Lower leg skin (tissue), 4 donors: ENCODE measurements around the gene BLZF1. TPM values are rescaled to one million over a fixed set of nuclear protein-coding genes. Genes with fewer than 3 reads are reported as not detected.
"Not testable (repeated sequence)": the region's sequence is repeated elsewhere in the genome, so short reads cannot be mapped to it uniquely, and the experiment has no call there.

Experiments
- DNase-seq, 2 donors: peaks; one replicate each; pipeline ENCODE4 v3.0.0-alpha.2; 2019; ENCODE audit warnings: low spot score in 2 of 2
- H3K4me3 ChIP-seq: fragments of 200-600 bp; sonication (generic); 2 replicates; pipeline ENCODE4 v1.5.1; 2017; ENCODE audit warnings: mild to moderate bottlenecking, low read depth; ENCODE audit not compliant: poor library complexity, severe bottlenecking
- POLR2A ChIP-seq, 2 donors: fragments of 450-650 bp; IDR thresholded peaks; one replicate each; pipeline ENCODE4 v1.6.1; 2016 to 2017; ENCODE audit warnings: antibody characterized with exemption in 2 of 2, mild to moderate bottlenecking in 1 of 2, moderate library complexity in 1 of 2
- WGBS, 2 donors: methylation state at CpG; one replicate each; pipeline ENCODE4 v1.1.5; 2018; 5-methylcytosine and 5-hydroxymethylcytosine counted together
- intact Hi-C: fragments of 100-400 bp; cut with DNase I; formaldehyde crosslinking; loops from one replicate; pipeline ENCODE4 v1.15.0; 2023; ENCODE audit warnings: low total_unique reads
- total RNA-seq, 4 donors: library from RNA; depleted of rRNA; stranded (reverse); fragments of >200 nt; gene quantifications; one replicate each; pipeline ENCODE4 v1.1.0, GENCODE V29; 2016
- TF ChIP-seq, protein P1 (sequence below), 3 donors: fragments of 450-650 bp; IDR thresholded peaks; one replicate each; pipeline ENCODE4 v1.5.1; 2016; ENCODE audit warnings: antibody characterized with exemption in 3 of 3, mild to moderate bottlenecking in 3 of 3, moderate library complexity in 2 of 3

Gene BLZF1
- total RNA-seq, 4 donors from 2014 or later = 20.4 to 23.8 (median 21.3) TPM

DNA sequence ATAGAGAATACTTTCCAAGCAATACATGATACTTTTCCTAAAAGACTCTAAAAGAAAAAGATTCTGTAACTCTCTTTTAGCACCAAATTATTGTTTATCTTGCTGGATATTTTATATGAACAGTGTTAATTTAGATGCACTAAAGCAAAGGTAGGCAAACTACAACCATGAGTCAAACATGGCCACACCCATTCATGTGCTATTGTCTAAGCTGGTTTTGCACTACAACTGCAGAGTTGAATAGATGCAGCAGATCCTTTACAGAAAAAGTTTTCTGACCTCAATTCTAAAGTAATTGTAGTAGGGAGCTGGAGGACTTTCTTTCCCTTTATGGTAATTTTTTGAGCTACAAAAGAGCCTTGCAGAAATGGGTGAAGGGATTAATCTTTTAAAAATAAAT is 19.4 kb downstream of the BLZF1 start:
- no peak overlapping the region for H3K4me3 ChIP-seq
- DNase-seq = no peak
- TF ChIP-seq, protein P1, sequence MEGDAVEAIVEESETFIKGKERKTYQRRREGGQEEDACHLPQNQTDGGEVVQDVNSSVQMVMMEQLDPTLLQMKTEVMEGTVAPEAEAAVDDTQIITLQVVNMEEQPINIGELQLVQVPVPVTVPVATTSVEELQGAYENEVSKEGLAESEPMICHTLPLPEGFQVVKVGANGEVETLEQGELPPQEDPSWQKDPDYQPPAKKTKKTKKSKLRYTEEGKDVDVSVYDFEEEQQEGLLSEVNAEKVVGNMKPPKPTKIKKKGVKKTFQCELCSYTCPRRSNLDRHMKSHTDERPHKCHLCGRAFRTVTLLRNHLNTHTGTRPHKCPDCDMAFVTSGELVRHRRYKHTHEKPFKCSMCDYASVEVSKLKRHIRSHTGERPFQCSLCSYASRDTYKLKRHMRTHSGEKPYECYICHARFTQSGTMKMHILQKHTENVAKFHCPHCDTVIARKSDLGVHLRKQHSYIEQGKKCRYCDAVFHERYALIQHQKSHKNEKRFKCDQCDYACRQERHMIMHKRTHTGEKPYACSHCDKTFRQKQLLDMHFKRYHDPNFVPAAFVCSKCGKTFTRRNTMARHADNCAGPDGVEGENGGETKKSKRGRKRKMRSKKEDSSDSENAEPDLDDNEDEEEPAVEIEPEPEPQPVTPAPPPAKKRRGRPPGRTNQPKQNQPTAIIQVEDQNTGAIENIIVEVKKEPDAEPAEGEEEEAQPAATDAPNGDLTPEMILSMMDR (IDR thresholded peaks at IDR 0.05) = no peak
- TF ChIP-seq POLR2A (IDR thresholded peaks at IDR 0.05) = no peak
- intact Hi-C loops = no loop called here

DNA sequence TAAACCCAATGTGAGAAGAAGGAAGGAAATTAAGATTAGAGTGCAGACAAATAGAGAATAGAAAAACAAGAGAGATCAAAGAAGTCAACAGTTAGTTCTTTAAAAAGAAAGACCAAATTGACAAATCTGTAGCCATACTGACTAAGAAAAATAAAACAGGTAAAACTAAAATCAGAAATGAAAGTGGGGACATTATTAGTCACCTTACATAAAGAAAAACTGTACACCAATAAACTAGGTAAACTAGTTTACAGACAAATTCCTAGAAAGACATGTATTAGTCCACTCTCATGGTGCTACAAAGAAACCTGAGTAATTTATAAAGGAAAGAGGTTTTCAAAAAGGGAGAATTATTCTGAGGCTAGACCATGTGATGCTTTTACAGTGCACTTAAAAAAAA is 22.3 kb downstream of the BLZF1 start:
- intact Hi-C loops = no loop called here
- DNase-seq = no peak
- H3K4me3 ChIP-seq = no peak overlapping the region

DNA sequence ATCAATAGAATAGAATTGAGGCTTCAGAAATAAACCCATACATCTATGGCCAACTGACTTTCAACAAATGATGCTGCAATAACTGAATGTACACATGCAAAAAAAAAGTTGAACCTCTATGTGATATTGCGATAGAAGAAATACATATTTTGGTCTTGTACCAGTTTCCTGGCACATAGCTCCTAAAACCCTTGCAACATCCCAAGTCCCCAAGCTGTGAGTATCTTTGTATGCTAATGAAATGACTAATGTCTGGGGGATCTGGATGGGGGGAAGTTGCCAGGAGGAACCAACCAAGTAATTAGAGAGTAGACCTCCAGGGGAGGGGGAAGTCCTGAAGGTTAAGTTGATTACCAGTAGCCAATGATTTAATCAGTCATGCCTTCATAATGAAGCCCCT is 24.4 kb downstream of the BLZF1 start:
- WGBS, 2 donors = 100% methylated on average over 1 of the region's 1 CpG
- no peak for DNase-seq
- intact Hi-C loops = no loop called here
- TF ChIP-seq, protein P1 (IDR thresholded peaks at IDR 0.05) = no peak
- TF ChIP-seq POLR2A (IDR thresholded peaks at IDR 0.05) = no peak
- H3K4me3 ChIP-seq = no peak overlapping the region

More for the DNA sequence above, 22.3 kb downstream of the BLZF1 start:
- TF ChIP-seq, protein P1 (IDR thresholded peaks at IDR 0.05) = no peak
- TF ChIP-seq POLR2A (IDR thresholded peaks at IDR 0.05) = no peak

DNA sequence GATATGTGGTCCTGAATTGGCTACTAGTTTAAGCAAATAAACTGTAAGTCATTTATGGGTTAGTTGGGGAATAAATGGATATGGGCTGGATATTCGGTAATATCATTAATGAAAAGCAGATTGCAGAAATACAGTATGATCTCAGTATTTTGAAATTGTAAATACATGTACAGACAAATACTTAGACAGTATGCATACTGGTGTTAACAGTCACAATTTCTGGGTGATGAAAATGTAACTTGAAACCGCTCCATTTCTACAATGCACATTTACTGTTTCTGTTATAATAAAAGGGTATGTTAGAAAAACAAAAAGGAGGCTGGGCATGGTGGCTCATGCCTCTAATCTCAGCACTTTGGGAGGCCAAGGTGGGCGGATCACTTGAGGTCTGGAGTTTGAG is 28.0 kb downstream of the BLZF1 start:
- WGBS, 2 donors = 83 to 88% methylated on average over 3 of the region's 3 CpGs
- H3K4me3 ChIP-seq = no peak overlapping the region
- intact Hi-C loops = no loop called here
- no peak for DNase-seq
- TF ChIP-seq, protein P1 (IDR thresholded peaks at IDR 0.05) = no peak
- TF ChIP-seq POLR2A (IDR thresholded peaks at IDR 0.05) = no peak

DNA sequence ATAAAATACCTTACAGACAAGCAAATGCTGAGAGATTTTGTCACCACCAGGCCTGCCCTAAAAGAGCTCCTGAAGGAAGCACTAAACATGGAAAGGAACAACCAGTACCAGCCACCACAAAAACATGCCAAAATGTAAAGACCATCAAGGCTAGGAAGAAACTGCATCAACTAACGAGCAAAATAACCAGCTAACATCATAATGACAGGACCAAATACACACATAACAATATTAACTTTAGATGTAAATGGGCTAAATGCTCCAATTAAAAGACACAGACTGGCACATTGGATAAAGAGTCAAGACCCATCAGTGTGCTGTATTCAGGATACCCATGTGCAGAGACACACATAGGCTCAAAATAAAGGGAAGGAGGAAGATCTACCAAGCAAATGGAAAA is 34.6 kb downstream of the BLZF1 start:
- intact Hi-C loops = loop anchor here (2.0 kb wide), 1 partner anchor 20 kb away; no protein-coding TSS in a partner anchor
- WGBS, 2 donors = 85 to 100% methylated on average over 1 of the region's 1 CpG
- not testable (repeated sequence) for DNase-seq, H3K4me3 ChIP-seq

DNA sequence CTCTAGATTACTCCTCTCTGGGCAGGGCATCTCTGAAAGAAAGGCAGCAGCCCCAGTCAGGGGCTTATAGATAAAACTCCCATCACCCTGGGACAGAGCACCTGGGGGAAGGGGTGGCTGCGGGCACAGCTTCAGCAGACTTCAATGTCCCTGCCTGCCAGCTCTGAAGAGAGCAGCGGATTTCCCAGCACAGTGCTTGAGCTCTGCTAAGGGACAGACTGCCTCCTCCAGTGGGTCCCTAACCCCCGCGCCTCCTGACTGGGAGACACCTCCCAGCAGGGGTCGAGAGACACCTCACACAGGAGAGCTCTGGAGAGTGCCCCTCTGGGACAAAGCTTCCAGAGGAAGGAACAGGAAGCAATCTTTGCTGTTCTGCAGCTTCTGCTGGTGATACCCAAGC is 40.3 kb downstream of the BLZF1 start:
- intact Hi-C loops, DNase-seq, H3K4me3 ChIP-seq: not testable (repeated sequence)
- 92 to 95% methylated on average over 5 of the region's 5 CpGs for WGBS, 2 donors

DNA sequence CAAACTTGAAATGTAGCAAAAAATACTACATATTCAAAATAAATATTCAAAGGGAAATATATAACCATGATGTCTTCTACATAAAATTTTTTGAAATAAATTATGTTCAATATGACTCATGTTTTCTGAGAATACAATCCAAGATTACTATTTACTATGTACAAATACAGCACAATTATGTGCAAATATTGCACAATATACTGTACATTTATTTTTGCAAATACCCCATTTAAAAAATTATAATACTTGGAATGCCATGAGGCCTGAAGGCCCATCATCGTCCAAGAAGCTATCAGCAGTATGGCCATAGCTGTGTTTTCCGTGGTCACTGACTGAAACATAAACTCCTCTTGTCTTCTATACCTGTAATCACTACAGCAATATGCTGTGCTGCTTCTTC is 47.0 kb downstream of the BLZF1 start:
- WGBS, 2 donors = 83 to 89% methylated on average over 2 of the region's 2 CpGs
- TF ChIP-seq, protein P1 (IDR thresholded peaks at IDR 0.05) = no peak
- no peak for TF ChIP-seq POLR2A (IDR thresholded peaks at IDR 0.05)
- intact Hi-C loops = no loop called here
- no peak for DNase-seq
- no peak overlapping the region for H3K4me3 ChIP-seq
